ENCODE measurements around the gene SCARF1.

SCARF1 gene

DNA sequence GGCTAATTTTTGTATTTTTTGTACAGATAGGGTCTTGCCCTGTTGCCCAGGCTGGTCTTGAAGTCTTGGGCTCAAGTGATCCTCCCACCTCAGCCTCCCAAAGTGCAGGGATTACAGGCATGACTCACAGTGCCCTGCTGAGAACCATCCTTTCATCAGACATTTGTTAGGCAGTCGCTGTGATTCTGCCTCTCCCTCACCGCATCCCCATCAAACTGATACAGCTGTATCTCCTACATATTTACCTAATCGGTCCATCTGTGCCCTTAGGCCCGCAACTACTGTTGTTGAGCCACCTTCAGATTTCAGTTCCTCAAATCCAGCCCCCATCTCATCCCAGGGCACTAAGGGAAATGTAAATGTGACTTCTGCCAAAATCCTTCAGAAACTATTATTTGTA lies 14.9 kb downstream of the SCARF1 start:
- in situ Hi-C loops (cut with HindIII; ENCODE audit: low sequenced_read_pairs) = no loop called here
- TF ChIP-seq, protein P1, sequence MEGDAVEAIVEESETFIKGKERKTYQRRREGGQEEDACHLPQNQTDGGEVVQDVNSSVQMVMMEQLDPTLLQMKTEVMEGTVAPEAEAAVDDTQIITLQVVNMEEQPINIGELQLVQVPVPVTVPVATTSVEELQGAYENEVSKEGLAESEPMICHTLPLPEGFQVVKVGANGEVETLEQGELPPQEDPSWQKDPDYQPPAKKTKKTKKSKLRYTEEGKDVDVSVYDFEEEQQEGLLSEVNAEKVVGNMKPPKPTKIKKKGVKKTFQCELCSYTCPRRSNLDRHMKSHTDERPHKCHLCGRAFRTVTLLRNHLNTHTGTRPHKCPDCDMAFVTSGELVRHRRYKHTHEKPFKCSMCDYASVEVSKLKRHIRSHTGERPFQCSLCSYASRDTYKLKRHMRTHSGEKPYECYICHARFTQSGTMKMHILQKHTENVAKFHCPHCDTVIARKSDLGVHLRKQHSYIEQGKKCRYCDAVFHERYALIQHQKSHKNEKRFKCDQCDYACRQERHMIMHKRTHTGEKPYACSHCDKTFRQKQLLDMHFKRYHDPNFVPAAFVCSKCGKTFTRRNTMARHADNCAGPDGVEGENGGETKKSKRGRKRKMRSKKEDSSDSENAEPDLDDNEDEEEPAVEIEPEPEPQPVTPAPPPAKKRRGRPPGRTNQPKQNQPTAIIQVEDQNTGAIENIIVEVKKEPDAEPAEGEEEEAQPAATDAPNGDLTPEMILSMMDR (IDR thresholded peaks at IDR 0.05; ENCODE audit: low read depth, low read length) = no peak
- DNase-seq (ENCODE audit: low read depth, low spot score) = no peak
- H3K4me3 ChIP-seq (ENCODE audit: low read depth, low read length) = no peak overlapping the region

DNA sequence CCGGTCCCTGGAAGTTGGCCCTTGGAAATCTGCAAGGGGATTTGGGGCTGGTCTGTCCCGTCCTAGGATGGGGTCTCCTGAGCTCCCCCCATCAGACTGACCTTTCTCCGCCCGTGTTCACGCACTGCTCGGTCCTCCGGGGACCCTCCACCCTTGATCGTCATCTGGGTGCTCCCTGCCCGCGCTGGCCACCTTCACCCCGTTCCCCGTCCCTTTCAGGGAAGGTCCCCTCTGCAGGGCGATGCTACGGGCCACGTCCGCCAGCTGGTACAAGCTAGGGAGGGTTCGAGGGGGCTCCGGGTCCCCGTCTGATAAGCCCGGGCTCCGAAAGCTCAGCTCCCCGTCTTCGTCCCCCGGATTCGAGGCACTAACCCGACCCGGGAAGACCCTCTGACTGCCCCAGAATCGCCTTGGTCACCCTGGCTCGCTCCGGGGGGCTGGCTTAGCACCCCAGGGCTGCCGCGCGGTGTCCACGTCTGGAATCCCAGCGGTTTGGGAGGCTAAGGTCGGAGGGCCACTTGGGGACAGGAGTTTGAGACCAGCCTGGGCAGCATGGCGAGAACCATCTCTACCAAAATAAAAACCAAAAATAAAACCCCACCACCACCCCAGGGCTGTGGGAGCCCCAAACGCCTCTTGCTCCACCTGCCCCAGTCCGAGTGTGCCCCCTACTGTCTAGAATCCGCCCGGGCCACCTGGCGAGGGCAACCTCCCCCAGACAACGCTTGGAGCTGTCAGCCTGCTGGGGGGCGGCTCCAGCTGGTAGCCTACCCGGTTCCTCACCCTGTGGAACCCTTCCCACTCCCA lies 15.8 kb downstream of the SCARF1 start:
- DNase-seq (ENCODE audit: low read depth, low spot score) = no peak
- TF ChIP-seq, protein P1 (IDR thresholded peaks at IDR 0.05; ENCODE audit: low read depth, low read length) = peak; percentile 60
- peak overlapping the region; percentile 62 for H3K4me3 ChIP-seq (ENCODE audit: low read depth, low read length)
- in situ Hi-C loops (cut with HindIII; ENCODE audit: low sequenced_read_pairs) = no loop called here

DNA sequence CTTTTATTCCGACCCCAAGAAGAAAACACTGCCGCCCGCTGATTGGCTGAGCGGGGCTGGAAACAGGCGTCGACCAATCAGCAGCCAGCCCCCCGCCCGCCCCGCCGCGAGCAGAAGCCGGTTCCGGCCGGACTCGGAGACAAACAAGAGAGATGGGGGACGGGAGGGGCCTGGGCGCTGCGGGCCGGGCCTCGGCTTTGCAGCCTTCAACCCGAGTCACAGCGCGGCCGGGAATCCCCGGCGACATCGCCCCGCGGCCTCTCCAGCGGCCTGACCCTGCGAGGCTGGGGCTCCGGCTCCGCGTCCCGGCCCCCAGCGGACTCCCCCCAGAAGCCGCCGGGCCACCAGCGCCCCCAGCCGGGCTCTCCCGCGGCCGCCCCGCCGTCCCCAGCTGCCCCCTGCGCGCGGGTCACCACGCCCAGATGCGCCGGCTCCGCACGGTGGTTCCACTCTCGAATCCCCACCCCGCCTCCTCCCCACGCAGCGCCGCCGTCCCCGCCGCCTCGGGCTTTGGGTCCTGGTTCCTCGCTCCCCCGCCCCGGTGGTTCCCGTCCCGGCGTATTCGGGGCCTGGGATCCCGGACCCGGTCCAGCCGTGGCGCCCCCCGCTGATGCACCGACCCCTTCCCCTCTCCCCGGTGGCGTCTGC lies 16.6 kb downstream of the SCARF1 start:
- TF ChIP-seq, protein P1 (IDR thresholded peaks at IDR 0.05; ENCODE audit: low read depth, low read length) = peak; percentile 19
- peak overlapping the region; percentile 62 for H3K4me3 ChIP-seq (ENCODE audit: low read depth, low read length)
- in situ Hi-C loops (cut with HindIII; ENCODE audit: low sequenced_read_pairs) = no loop called here
- DNase-seq (ENCODE audit: low read depth, low spot score) = peak; percentile 96

DNA sequence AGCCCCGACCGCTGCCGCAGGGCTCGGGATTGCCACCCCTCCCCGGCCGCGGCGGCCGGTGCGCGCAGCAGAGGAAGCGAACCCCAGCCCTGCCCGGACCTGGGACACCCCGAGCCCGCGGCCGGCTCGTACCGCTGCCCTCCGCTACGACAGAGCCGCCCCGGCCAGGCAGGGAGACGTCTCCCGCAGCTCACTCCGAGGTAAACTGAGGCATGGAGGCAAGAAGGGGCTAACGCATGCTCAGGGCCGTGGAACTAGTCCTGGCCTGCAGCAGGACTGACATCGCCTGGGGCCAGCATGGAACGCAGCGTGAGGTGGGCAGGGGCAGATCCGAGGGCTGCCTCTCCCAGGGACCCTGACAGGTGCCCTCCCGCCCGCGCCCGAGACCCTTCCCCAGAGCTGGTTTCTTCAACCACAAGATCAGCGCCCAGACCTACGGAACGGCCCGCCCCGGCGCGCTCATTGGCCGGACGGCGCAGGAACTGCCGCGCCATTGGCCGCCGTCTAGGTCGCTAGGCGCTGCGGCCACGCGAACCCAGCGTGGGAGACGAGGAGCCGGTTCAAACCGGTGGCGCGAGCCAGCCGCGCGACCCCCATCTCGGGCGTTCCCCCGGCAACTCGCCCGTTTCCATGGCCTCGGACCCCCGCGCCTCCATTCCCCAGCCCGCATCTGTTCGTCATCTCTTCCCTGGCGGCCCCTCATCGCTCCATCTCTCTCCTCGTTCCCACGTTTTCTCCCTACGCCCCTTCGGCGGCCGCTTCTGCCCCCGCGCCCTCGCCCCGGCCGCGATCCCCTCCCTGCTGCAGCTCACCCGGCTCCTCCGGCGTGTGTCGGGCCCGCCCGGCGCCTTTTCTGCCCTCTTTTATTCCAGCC lies 17.3 kb downstream of the SCARF1 start, which contains the start of gene SLC43A2:
Gene SLC43A2 (minus strand): TSS at position 853 of the 874 bp plus-strand sequence. CDS start 960 bp downstream, outside the sequence.
- TF ChIP-seq, protein P1 (IDR thresholded peaks at IDR 0.05; ENCODE audit: low read depth, low read length) = no peak
- peak; percentile 80 for DNase-seq (ENCODE audit: low read depth, low spot score)
- in situ Hi-C loops (cut with HindIII; ENCODE audit: low sequenced_read_pairs) = no loop called here
- H3K4me3 ChIP-seq (ENCODE audit: low read depth, low read length) = peak within 1 kb of the TSS; percentile 62

DNA sequence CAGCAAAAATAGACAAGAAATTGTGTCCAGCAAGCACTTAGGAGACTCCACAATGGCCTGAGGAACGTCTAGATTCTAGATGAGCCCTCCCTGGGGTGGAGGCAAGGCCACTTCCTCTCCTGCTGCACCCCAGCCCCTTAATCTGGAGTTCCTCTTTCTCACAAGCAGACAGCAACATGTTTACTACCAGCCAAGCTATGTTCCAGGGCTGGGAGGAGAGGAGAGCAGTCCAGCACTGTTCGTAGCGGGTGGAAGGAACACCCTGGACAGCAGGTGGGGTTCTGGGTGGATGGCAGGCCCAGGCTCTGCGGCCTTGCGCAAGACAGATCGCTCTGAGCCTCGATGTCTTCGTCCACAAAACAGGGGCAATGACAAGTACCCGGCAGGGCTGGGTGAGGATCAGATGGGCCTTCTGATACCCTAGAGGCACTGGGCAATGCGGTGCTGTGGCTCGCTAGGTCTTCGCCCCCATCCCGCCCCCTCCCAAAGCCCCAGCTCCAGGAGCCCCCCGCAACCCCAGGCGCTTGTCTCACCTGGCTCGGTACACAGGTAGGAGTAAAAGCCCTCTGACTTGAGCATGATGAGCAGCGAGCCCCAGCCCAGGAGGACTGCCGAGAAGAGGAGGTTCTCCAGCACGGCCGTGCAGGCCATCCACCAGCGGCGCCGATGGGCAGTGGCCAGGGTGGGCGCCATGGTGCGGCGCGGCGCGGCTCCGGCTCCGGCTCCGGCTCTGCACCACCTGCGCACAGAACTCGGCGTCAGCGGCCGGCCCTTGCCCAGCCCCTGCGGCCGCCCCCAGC lies 18.1 kb downstream of the SCARF1 start:
- TF ChIP-seq, protein P1 (IDR thresholded peaks at IDR 0.05; ENCODE audit: low read depth, low read length) = no peak
- H3K4me3 ChIP-seq (ENCODE audit: low read depth, low read length) = peak overlapping the region; percentile 20
- DNase-seq (ENCODE audit: low read depth, low spot score) = no peak
- in situ Hi-C loops (cut with HindIII; ENCODE audit: low sequenced_read_pairs) = no loop called here

All from astrocyte of the spinal cord (primary cell).